GM19238 (cell line): ENCODE data around the gene APPL1.
"Not testable (repeated sequence)": the region's sequence is repeated elsewhere in the genome, so short reads cannot be mapped to it uniquely, and the experiment has no call there.

ENCODE experiments used
- DNase-seq: peaks from one replicate; pipeline ENCODE4 v3.0.0; 2011; ENCODE audit warnings: low spot score; ENCODE audit not compliant: insufficient read length

APPL1 gene

GRCh38 chr3:57274845-57275244, 47.3 kb downstream of the APPL1 start:
- DNase-seq = no peak

- no peak for DNase-seq
Observed at GRCh38 chr3:57275393-57275792, 47.9 kb downstream of the APPL1 start.

GRCh38 chr3:57278237-57278636, 50.7 kb downstream of the APPL1 start:
- no peak for DNase-seq

GRCh38 chr3:57279685-57280084, 52.2 kb downstream of the APPL1 start:
- DNase-seq = no peak

- no peak for DNase-seq
Observed at GRCh38 chr3:57281715-57282114, 54.2 kb downstream of the APPL1 start.

GRCh38 chr3:57283334-57283733, 55.8 kb downstream of the APPL1 start:
- no peak for DNase-seq

- DNase-seq = no peak
Observed at GRCh38 chr3:57287205-57287604, 59.7 kb downstream of the APPL1 start.

- DNase-seq = no peak
Observed at GRCh38 chr3:57288403-57288802, 60.9 kb downstream of the APPL1 start.

- no peak for DNase-seq
Observed at GRCh38 chr3:57292159-57292896, 64.8 kb downstream of the APPL1 start, which contains the start of gene ASB14. Gene ASB14 (minus strand): TSS chr3:57292685. CDS start chr3:57292033, 652 bp downstream.

GRCh38 chr3:57292897-57293526, 65.5 kb downstream of the APPL1 start:
- no peak for DNase-seq

- DNase-seq = no peak
Observed at GRCh38 chr3:57298041-57298440, 70.5 kb downstream of the APPL1 start.

- DNase-seq = not testable (repeated sequence)
Observed at GRCh38 chr3:57303520-57303919, 76.0 kb downstream of the APPL1 start.

GRCh38 chr3:57309769-57310360, 82.3 kb downstream of the APPL1 start:
- DNase-seq = no peak

- no peak for DNase-seq
Observed at GRCh38 chr3:57314204-57314603, 86.7 kb downstream of the APPL1 start.
